Activated CD4-positive, alpha-beta T cell treated with anti-CD3 and anti-CD28 coated beads for 4 hours (primary cell): ENCODE measurements around the gene MAP7D1.
"Not testable (repeated sequence)": the region's sequence is repeated elsewhere in the genome, so short reads cannot be mapped to it uniquely, and the experiment has no call there.

Experiments used
- DNase-seq, 2 donors: peaks; one replicate each; pipeline ENCODE4 v3.0.0-alpha.2; 2020

The MAP7D1 gene

GRCh38 chr1:36154335-36154734 lies 1.6 kb upstream of the MAP7D1 start:
- DNase-seq, result no peak

GRCh38 chr1:36154765-36155407 lies 1.1 kb upstream of the MAP7D1 start:
- DNase-seq, result no peak

GRCh38 chr1:36156329-36157114 lies 562 bp downstream of the MAP7D1 start:
- DNase-seq, result peak; percentile 57 to 58

- no peak for DNase-seq
Measured at GRCh38 chr1:36157115-36157903, 1.3 kb downstream of the MAP7D1 start.

- no peak for DNase-seq
Measured at GRCh38 chr1:36157973-36158826, 2.2 kb downstream of the MAP7D1 start.

GRCh38 chr1:36158827-36159252 lies 2.9 kb downstream of the MAP7D1 start:
- DNase-seq, result not testable (repeated sequence)

- DNase-seq, result no peak
Measured at GRCh38 chr1:36159614-36160387, 3.8 kb downstream of the MAP7D1 start.

- DNase-seq, result no peak
Measured at GRCh38 chr1:36160388-36160948, 4.5 kb downstream of the MAP7D1 start.

- peak; percentile 22 to 38 for DNase-seq
Measured at GRCh38 chr1:36160949-36161485, 5.1 kb downstream of the MAP7D1 start.

GRCh38 chr1:36161641-36162531 lies 5.9 kb downstream of the MAP7D1 start:
- peak; percentile 38 to 45 for DNase-seq

GRCh38 chr1:36162680-36163239 lies 6.8 kb downstream of the MAP7D1 start:
- DNase-seq, result no peak

- DNase-seq, result no peak
Measured at GRCh38 chr1:36163426-36163825, 7.5 kb downstream of the MAP7D1 start.

GRCh38 chr1:36164361-36164760 lies 8.4 kb downstream of the MAP7D1 start:
- DNase-seq, result no peak

- DNase-seq, result no peak
Measured at GRCh38 chr1:36165145-36165544, 9.2 kb downstream of the MAP7D1 start.

- DNase-seq, result no peak
Measured at GRCh38 chr1:36166136-36166535, 10.2 kb downstream of the MAP7D1 start.

- DNase-seq, result no peak
Measured at GRCh38 chr1:36166938-36167905, 11.3 kb downstream of the MAP7D1 start.

- no peak for DNase-seq
Measured at GRCh38 chr1:36168514-36168913, 12.6 kb downstream of the MAP7D1 start.

GRCh38 chr1:36170643-36171412 lies 14.9 kb downstream of the MAP7D1 start:
- no peak for DNase-seq
